ENCODE results near the gene ITGAX.
A peak's percentile ranks its signal among the peaks of the same experiment; 100 is the strongest.

DNA sequence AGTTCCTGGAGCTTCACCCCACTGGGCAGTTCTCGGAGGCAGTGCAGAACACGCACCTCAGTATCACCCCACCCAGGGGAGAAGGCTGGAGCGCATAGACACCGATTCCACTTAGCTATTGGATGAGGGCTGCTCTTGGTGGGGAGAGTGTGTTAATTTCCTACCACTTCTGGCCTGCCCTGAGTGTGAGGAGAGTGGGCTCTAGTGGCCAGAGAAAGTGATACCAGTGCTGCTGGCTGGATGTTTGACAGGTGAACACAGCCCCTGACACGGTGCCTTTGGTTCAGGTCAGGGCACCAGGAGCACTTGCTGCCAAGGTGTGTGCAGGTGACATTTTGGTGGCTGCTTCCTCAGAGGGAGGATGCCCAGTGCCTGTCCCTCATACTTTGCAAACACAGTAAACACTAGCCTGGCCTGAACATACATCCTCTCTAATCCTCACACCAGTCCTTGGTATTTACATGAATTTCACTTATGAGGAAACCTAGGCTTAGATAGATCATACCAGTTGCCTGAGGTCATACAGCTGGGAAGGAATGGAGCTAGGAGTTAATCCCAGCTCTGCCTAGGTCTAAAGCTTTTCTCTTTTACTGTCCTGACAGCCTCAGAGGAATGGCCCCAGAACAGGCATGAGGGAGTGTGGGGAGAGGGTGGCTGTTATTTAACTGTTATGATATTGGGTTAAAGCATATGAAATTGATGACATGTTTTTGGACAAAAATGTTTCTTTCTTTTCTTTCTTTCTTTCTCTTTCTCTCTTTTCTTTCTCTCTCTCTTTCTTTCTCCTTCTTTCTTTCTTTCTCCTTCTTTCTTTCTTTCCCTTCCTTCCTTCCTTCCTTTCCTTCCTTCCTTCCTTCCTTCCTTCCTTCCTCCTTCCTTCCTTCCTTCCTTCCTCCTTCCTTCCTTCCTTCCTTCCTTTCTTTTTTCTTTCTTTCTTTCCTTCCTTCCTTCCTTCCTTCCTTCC is 21.0 kb upstream of the ITGAX start:
- TF ChIP-seq POLR2A (IDR thresholded peaks at IDR 0.05), result no peak
- TF ChIP-seq, protein P1, sequence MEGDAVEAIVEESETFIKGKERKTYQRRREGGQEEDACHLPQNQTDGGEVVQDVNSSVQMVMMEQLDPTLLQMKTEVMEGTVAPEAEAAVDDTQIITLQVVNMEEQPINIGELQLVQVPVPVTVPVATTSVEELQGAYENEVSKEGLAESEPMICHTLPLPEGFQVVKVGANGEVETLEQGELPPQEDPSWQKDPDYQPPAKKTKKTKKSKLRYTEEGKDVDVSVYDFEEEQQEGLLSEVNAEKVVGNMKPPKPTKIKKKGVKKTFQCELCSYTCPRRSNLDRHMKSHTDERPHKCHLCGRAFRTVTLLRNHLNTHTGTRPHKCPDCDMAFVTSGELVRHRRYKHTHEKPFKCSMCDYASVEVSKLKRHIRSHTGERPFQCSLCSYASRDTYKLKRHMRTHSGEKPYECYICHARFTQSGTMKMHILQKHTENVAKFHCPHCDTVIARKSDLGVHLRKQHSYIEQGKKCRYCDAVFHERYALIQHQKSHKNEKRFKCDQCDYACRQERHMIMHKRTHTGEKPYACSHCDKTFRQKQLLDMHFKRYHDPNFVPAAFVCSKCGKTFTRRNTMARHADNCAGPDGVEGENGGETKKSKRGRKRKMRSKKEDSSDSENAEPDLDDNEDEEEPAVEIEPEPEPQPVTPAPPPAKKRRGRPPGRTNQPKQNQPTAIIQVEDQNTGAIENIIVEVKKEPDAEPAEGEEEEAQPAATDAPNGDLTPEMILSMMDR (IDR thresholded peaks at IDR 0.05), result peak; percentile 14 to 23 (median 18)
